K562 (cell line): ENCODE results near the gene ARMH3. TPM values are rescaled to one million over a fixed set of nuclear protein-coding genes. Genes with fewer than 3 reads are reported as not detected.

Experiments used
- BACH1 ChIP-seq: fragments of 200-800 bp; sonication (Bioruptor generic); IDR thresholded peaks from 2 replicates; pipeline ENCODE4 v1.6.1; 2016; ENCODE audit warnings: missing genetic modification characterization, missing compliant biosample characterization
- BHLHE40 ChIP-seq: IDR thresholded peaks from 2 replicates; pipeline ENCODE4 v1.6.1; 2011; ENCODE audit warnings: low read length, improper control_type of control experiment
- CC2D1A ChIP-seq: fragments of 450-650 bp; IDR thresholded peaks from 2 replicates; pipeline ENCODE4 v1.6.1; 2017; ENCODE audit warnings: mild to moderate bottlenecking
- CCNT2 ChIP-seq: IDR thresholded peaks from 2 replicates; pipeline ENCODE4 v1.6.1; 2011; ENCODE audit warnings: borderline replicate concordance, low read depth, mild to moderate bottlenecking, moderate library complexity, mixed read lengths, low read length; ENCODE audit not compliant: insufficient read length; ENCODE audit errors: extremely low read depth
- EP400 ChIP-seq: fragments of 450-650 bp; IDR thresholded peaks from 2 replicates; pipeline ENCODE4 v1.6.1; 2017; ENCODE audit warnings: antibody characterized with exemption, mild to moderate bottlenecking, moderate library complexity
- FOXJ2 ChIP-seq: fragments of 200-800 bp; sonication (Bioruptor generic); IDR thresholded peaks from 2 replicates; pipeline ENCODE4 v1.6.1; 2016; ENCODE audit warnings: missing genetic modification characterization, missing compliant biosample characterization
- HDAC1 ChIP-seq, 2 experiments: fragments of 450-650 bp; IDR thresholded peaks; 2 replicates each; pipeline ENCODE4 v1.6.1; 2016 to 2017; ENCODE audit warnings: inconsistent platforms in 1 of 2, mild to moderate bottlenecking in 1 of 2, moderate library complexity in 1 of 2
- HDGF ChIP-seq: fragments of 450-650 bp; IDR thresholded peaks from 2 replicates; pipeline ENCODE4 v1.6.1; 2016
- KDM4B ChIP-seq, 2 experiments: fragments of 450-650 bp in 1 of 2; sonication (generic) in 1 of 2; IDR thresholded peaks; 2 replicates each; pipeline ENCODE4 v1.6.1; 2016 to 2017; ENCODE audit warnings: borderline replicate concordance in 2 of 2, antibody characterized with exemption in 1 of 2, low read depth in 1 of 2, mild to moderate bottlenecking in 1 of 2
- MLLT1 ChIP-seq, 2 experiments: fragments of 450-650 bp; IDR thresholded peaks; 2 replicates each; pipeline ENCODE4 v1.6.1; 2016
- MLX ChIP-seq, 2 experiments: fragments of 450-650 bp in 1 of 2; sonication (generic) in 1 of 2; formaldehyde crosslinking; conservative IDR thresholded peaks; 2 replicates each; pipeline versions ENCODE4 v1.4.0 to v1.8.1; 2020 to 2022; ENCODE audit warnings: mild to moderate bottlenecking in 1 of 2, missing genetic modification reagents in 1 of 2
- NUFIP1 ChIP-seq: fragments of 450-650 bp; IDR thresholded peaks from 2 replicates; pipeline ENCODE4 v1.6.1; 2018; ENCODE audit not compliant: partially characterized antibody
- SETDB1 ChIP-seq: IDR thresholded peaks from one replicate; pipeline ENCODE4 v1.6.1; 2012; ENCODE audit warnings: low read length, control low read depth, inconsistent platforms
- U2AF1 ChIP-seq: fragments of 200-400 bp; formaldehyde crosslinking; optimal IDR thresholded peaks from 2 replicates; pipeline ENCODE3; 2017; ENCODE audit warnings: mild to moderate bottlenecking, low read depth, low read length, moderate library complexity
- polyA plus RNA-seq, 8 experiments: library from polyadenylated mRNA; depleted of rRNA in 4 of 8; stranded (reverse) in 5 of 8; unstranded in 3 of 8; fragments of >200 nt; fragmentation: Nextera tagmentation in 2 of 8; fragmentation: Illumina TruSeq in 1 of 8; extraction: Ambion mirVana in 2 of 8; extraction: Trizol in 1 of 8; gene quantifications; 2 replicates each; pipeline versions ENCODE4 v1.2.1 to v1.2.3, GENCODE V29; 2011 to 2014; ENCODE audit warnings: inconsistent platforms in 1 of 8, missing spikeins in 1 of 8
- total RNA-seq, 7 experiments: library from RNA; depleted of rRNA in 6 of 7; stranded (reverse); fragments of >200 nt in 6 of 7; fragmentation: Illumina TruSeq in 2 of 7; extraction: Trizol in 2 of 7; gene quantifications; 2 replicates each; pipeline versions ENCODE4 v1.2.1 to v1.2.3, GENCODE V29; 2011 to 2021; ENCODE audit warnings: low replicate concordance in 1 of 7
- TF ChIP-seq, protein P1 (sequence below): sonication (generic); formaldehyde crosslinking; IDR thresholded peaks from 2 replicates; pipeline ENCODE4 v1.8.0; 2023; ENCODE audit warnings: mild to moderate bottlenecking, missing genetic modification reagents
- TF ChIP-seq, protein P2 (sequence below), 3 experiments: fragments of 200-800 bp in 1 of 3; sonication (Bioruptor generic) in 1 of 3; sonication (generic) in 1 of 3; formaldehyde crosslinking in 1 of 3; IDR thresholded peaks; 2 replicates each; pipeline versions ENCODE4 v1.6.1 to v1.8.0; 2016 to 2022; ENCODE audit warnings: mild to moderate bottlenecking in 2 of 3, missing compliant biosample characterization in 2 of 3, missing genetic modification characterization in 2 of 3, missing genetic modification reagents in 1 of 3
- TF ChIP-seq, protein P3 (sequence below): fragments of 250-450 bp; sonication (Bioruptor Pico); IDR thresholded peaks from 2 replicates; pipeline ENCODE4 v1.5.0; 2022; ENCODE audit warnings: mild to moderate bottlenecking

Gene ARMH3
- total and polyA plus RNA-seq, 9 of the 15 experiments (the other 6 are each of a cell fraction or from before 2014, with no cell fraction given) = 0.29 to 0.73 TPM; not detected in 7

DNA sequence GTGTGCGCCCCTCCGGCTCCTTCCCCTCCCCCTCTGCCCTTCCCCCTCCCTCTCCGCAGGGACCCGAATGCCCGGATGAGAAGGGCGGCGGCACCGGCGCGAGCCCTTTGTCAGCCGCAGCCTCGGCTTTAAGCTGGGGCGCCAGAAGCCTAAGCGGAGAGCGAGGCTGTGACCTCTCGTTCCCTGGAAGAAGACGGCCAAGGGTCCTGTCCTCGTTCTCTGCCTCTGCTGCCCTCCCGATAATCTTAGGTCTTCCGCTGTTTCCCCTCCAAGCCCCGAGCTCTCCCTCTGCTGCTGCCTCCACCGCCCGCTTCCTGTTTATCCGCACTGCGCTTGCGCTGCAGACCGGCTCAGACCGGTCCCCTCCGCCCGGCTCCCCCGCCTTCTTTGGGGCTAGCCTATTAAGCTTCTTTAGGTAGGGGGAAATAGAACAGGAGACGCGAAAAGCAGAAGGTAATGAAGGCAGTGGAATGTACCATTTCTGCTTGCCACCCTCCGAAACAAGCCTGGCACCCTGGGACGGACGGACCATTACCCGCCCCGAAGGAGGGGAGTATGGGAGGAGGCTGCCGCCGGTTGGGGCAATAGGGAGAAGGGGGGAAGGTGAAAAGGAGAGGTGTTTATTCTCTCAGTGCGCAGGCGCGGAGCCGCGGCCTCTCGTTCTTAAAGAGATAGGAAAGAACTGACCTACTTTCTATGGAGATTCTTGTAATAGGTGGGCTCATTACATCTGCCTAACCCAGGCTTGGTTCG is 237.7 kb downstream of the ARMH3 start, which contains the start of gene OGA (continued):
- TF ChIP-seq, protein P1, sequence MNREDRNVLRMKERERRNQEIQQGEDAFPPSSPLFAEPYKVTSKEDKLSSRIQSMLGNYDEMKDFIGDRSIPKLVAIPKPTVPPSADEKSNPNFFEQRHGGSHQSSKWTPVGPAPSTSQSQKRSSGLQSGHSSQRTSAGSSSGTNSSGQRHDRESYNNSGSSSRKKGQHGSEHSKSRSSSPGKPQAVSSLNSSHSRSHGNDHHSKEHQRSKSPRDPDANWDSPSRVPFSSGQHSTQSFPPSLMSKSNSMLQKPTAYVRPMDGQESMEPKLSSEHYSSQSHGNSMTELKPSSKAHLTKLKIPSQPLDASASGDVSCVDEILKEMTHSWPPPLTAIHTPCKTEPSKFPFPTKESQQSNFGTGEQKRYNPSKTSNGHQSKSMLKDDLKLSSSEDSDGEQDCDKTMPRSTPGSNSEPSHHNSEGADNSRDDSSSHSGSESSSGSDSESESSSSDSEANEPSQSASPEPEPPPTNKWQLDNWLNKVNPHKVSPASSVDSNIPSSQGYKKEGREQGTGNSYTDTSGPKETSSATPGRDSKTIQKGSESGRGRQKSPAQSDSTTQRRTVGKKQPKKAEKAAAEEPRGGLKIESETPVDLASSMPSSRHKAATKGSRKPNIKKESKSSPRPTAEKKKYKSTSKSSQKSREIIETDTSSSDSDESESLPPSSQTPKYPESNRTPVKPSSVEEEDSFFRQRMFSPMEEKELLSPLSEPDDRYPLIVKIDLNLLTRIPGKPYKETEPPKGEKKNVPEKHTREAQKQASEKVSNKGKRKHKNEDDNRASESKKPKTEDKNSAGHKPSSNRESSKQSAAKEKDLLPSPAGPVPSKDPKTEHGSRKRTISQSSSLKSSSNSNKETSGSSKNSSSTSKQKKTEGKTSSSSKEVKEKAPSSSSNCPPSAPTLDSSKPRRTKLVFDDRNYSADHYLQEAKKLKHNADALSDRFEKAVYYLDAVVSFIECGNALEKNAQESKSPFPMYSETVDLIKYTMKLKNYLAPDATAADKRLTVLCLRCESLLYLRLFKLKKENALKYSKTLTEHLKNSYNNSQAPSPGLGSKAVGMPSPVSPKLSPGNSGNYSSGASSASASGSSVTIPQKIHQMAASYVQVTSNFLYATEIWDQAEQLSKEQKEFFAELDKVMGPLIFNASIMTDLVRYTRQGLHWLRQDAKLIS (CRISPR knock-in tag) = no peak; the same call in 1 of the 2 replicates
- TF ChIP-seq HDAC1 (IDR thresholded peaks at IDR 0.05) (peak in 1 of 2 experiments; percentile 78; a peak in 1 of 4 replicates), U2AF1 (no peak), FOXJ2 (peak; percentile 85), BHLHE40 (peak; percentile 94), SETDB1 (no peak), EP400 (peak; percentile 90), CC2D1A (peak; percentile 28; the same call in 1 of the 2 replicates), MLX (CRISPR knock-in tag; conservative IDR thresholded peaks at IDR 0.05) (no peak), CCNT2 (peak; percentile 23), KDM4B (IDR thresholded peaks at IDR 0.05; ENCODE audit: borderline replicate concordance in 2 of 2, low read depth in 1 of 2) (peak in 1 of 2 experiments; percentile 39; a peak in 1 of 4 replicates), NUFIP1 (peak; percentile 80), HDGF (no peak), BACH1 (tag) (no peak), MLLT1 (IDR thresholded peaks at IDR 0.05) (peak; percentile 74 to 84; a peak in 3 of 4 replicates)
- TF ChIP-seq, protein P2, sequence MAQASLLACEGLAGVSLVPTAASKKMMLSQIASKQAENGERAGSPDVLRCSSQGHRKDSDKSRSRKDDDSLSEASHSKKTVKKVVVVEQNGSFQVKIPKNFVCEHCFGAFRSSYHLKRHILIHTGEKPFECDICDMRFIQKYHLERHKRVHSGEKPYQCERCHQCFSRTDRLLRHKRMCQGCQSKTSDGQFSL (CRISPR knock-in tag; IDR thresholded peaks at IDR 0.05) = 0 out of 2 replicates have a peak, but pooled peaks have one; percentile 35
- TF ChIP-seq, protein P2 (tag; IDR thresholded peaks at IDR 0.05) = no peak; a peak in 1 of 4 replicates
- TF ChIP-seq, protein P3, sequence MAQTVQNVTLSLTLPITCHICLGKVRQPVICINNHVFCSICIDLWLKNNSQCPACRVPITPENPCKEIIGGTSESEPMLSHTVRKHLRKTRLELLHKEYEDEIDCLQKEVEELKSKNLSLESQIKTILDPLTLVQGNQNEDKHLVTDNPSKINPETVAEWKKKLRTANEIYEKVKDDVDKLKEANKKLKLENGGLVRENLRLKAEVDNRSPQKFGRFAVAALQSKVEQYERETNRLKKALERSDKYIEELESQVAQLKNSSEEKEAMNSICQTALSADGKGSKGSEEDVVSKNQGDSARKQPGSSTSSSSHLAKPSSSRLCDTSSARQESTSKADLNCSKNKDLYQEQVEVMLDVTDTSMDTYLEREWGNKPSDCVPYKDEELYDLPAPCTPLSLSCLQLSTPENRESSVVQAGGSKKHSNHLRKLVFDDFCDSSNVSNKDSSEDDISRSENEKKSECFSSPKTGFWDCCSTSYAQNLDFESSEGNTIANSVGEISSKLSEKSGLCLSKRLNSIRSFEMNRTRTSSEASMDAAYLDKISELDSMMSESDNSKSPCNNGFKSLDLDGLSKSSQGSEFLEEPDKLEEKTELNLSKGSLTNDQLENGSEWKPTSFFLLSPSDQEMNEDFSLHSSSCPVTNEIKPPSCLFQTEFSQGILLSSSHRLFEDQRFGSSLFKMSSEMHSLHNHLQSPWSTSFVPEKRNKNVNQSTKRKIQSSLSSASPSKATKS (CRISPR knock-in tag) = no peak
